ENCODE data around the gene PSORS1C2. TPM values are rescaled to one million over a fixed set of nuclear protein-coding genes. Genes with fewer than 3 reads are reported as not detected.
"Not testable (repeated sequence)": the region's sequence is repeated elsewhere in the genome, so short reads cannot be mapped to it uniquely, and the experiment has no call there.

PSORS1C2 gene
- not detected in 2 replicates for total RNA-seq

- intact Hi-C loops (cut with micrococcal nuclease), result no loop called here
These were observed at the start of gene PSORS1C2 for GRCh38 chr6:31138982-31139381. Gene PSORS1C2 (minus strand): TSS chr6:31139066. CDS start chr6:31139026, 40 bp downstream.

GRCh38 chr6:31187780-31188194 lies 48.9 kb upstream of the PSORS1C2 start:
- intact Hi-C loops (cut with micrococcal nuclease), result no loop called here

GRCh38 chr6:31186052-31186734 lies 47.3 kb upstream of the PSORS1C2 start:
- intact Hi-C loops (cut with micrococcal nuclease), result no loop called here

GRCh38 chr6:31185695-31186051 lies 46.8 kb upstream of the PSORS1C2 start:
- intact Hi-C loops (cut with micrococcal nuclease), result not testable (repeated sequence)

- intact Hi-C loops (cut with micrococcal nuclease), result not testable (repeated sequence)
These were observed 45.0 kb upstream of the PSORS1C2 start for GRCh38 chr6:31183859-31184258.

- intact Hi-C loops (cut with micrococcal nuclease), result not testable (repeated sequence)
These were observed 44.4 kb upstream of the PSORS1C2 start for GRCh38 chr6:31183287-31183686.

- intact Hi-C loops (cut with micrococcal nuclease), result no loop called here
These were observed 41.6 kb upstream of the PSORS1C2 start for GRCh38 chr6:31180500-31180899.

- intact Hi-C loops (cut with micrococcal nuclease), result no loop called here
These were observed 41.0 kb upstream of the PSORS1C2 start for GRCh38 chr6:31179896-31180295.

GRCh38 chr6:31179042-31179386 lies 40.1 kb upstream of the PSORS1C2 start:
- intact Hi-C loops (cut with micrococcal nuclease), result no loop called here

GRCh38 chr6:31178143-31179041 lies 39.5 kb upstream of the PSORS1C2 start:
- intact Hi-C loops (cut with micrococcal nuclease), result no loop called here

GRCh38 chr6:31175971-31176370 lies 37.1 kb upstream of the PSORS1C2 start:
- intact Hi-C loops (cut with micrococcal nuclease), result no loop called here

GRCh38 chr6:31174378-31174777 lies 35.5 kb upstream of the PSORS1C2 start:
- intact Hi-C loops (cut with micrococcal nuclease), result no loop called here

GRCh38 chr6:31173406-31173805 lies 34.5 kb upstream of the PSORS1C2 start:
- intact Hi-C loops (cut with micrococcal nuclease), result no loop called here

- intact Hi-C loops (cut with micrococcal nuclease), result no loop called here
These were observed 34.1 kb upstream of the PSORS1C2 start for GRCh38 chr6:31172973-31173384.

GRCh38 chr6:31171931-31172905 lies 33.4 kb upstream of the PSORS1C2 start:
- intact Hi-C loops (cut with micrococcal nuclease), result no loop called here

GRCh38 chr6:31170987-31171671 lies 32.3 kb upstream of the PSORS1C2 start:
- intact Hi-C loops (cut with micrococcal nuclease), result no loop called here

- intact Hi-C loops (cut with micrococcal nuclease), result no loop called here
These were observed 31.7 kb upstream of the PSORS1C2 start, which contains the start of gene POU5F1 for GRCh38 chr6:31170600-31170881. Gene POU5F1 (minus strand): TSS chr6:31170682. CDS start chr6:31170620, 62 bp downstream.

- intact Hi-C loops (cut with micrococcal nuclease), result not testable (repeated sequence)
These were observed 31.2 kb upstream of the PSORS1C2 start for GRCh38 chr6:31169858-31170599.

GRCh38 chr6:31169123-31169857 lies 30.4 kb upstream of the PSORS1C2 start:
- intact Hi-C loops (cut with micrococcal nuclease), result no loop called here

- intact Hi-C loops (cut with micrococcal nuclease), result no loop called here
These were observed 29.7 kb upstream of the PSORS1C2 start for GRCh38 chr6:31168606-31169005.

All from T-helper 2 cell treated with Interferon-gamma antibody and Interleukin-4, amounts not matched to agents 100 ng/mL and 5 ng/mL, for 36 hours (primary cell).